Parathyroid adenoma (tissue), 2 donors: Measurements from ENCODE around the gene TBCA.

Source experiments
- H2AFZ ChIP-seq: fragments of 300-600 bp; sonication (generic); one replicate; pipeline ENCODE4 v1.7.0; 2017; ENCODE audit warnings: antibody characterized with exemption, mild to moderate bottlenecking
- H3K27ac ChIP-seq: fragments of 300-600 bp; sonication (generic); one replicate; pipeline ENCODE4 v1.7.0; 2017
- H3K27me3 ChIP-seq: fragments of 300-600 bp; sonication (generic); one replicate; pipeline ENCODE4 v1.7.0; 2017; ENCODE audit warnings: low read length; ENCODE audit not compliant: control insufficient read depth, insufficient read depth
- H3K36me3 ChIP-seq: fragments of 300-600 bp; sonication (generic); one replicate; pipeline ENCODE4 v1.7.0; 2017; ENCODE audit warnings: low read length; ENCODE audit not compliant: control insufficient read depth, insufficient read depth
- H3K4me1 ChIP-seq: fragments of 300-600 bp; sonication (generic); one replicate; pipeline ENCODE4 v1.7.0; 2017; ENCODE audit warnings: control low read depth
- H3K4me2 ChIP-seq: fragments of 300-600 bp; sonication (generic); one replicate; pipeline ENCODE4 v1.7.0; 2017; ENCODE audit warnings: low read length
- H3K4me3 ChIP-seq: fragments of 300-600 bp; sonication (generic); one replicate; pipeline ENCODE4 v1.7.0; 2017; ENCODE audit warnings: low read depth, low read length
- H3K79me2 ChIP-seq: fragments of 300-600 bp; sonication (generic); one replicate; pipeline ENCODE4 v1.7.0; 2017; ENCODE audit warnings: control low read depth
- H3K9ac ChIP-seq: fragments of 300-600 bp; sonication (generic); one replicate; pipeline ENCODE4 v1.7.0; 2017; ENCODE audit warnings: mild to moderate bottlenecking
- H3K9me3 ChIP-seq: fragments of 300-600 bp; sonication (generic); one replicate; pipeline ENCODE4 v1.7.0; 2017; ENCODE audit warnings: low read length; ENCODE audit not compliant: control insufficient read depth
- CTCF ChIP-seq: fragments of 300-600 bp; sonication (generic); IDR thresholded peaks from one replicate; pipeline ENCODE4 v1.7.0; 2017; ENCODE audit warnings: antibody characterized with exemption, mild to moderate bottlenecking
- donor health status: primary hyperparathyroidism.

The TBCA gene

DNA sequence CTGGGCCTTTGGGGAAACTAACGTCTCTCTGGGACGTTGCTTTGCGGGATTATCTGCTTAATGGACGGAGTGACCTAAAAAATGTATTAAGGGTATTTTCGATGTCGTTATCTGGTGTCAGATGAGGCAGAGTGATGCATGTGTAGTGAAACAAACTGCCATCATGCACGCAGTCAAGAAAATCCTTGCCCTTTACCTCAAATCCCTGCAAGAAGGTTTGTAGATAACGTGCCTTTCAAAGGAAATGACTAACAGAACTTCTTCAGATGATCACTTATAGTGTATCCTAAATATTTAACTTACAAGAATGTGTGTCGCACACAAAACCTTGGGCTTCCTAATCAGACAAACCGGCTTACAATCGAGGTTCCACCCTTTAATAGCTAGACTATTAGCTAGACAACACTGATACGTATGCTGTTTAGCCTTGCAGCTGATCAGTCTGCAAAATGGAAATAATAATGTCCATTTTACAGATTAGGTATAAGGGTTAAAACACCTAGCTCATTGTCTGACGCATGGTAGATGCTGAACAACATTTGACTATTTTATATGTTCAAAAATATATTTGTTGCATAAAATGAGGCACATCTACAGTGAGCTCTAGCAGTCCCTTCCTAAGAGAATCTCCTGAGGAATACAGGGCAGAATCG is 541 bp upstream of the TBCA start:
- peak overlapping the region; percentile 92 for H3K27ac ChIP-seq
- H3K9me3 ChIP-seq: no peaks in the 10 kb centered on the region
- H3K27me3 ChIP-seq: no peaks in the 10 kb centered on the region
- H3K4me2 ChIP-seq: peak overlapping the region; percentile 82
- no peaks in the 10 kb centered on the region for H3K36me3 ChIP-seq
- no peak for TF ChIP-seq CTCF
- H3K9ac ChIP-seq: no peak overlapping the region
- peaks cover 12% of the 10 kb centered on the region for H3K4me1 ChIP-seq
- peaks cover 25% of the 10 kb centered on the region for H3K79me2 ChIP-seq
- peak overlapping the region; percentile 90 for H3K4me3 ChIP-seq
- peak overlapping the region; percentile 90 for H2AFZ ChIP-seq

DNA sequence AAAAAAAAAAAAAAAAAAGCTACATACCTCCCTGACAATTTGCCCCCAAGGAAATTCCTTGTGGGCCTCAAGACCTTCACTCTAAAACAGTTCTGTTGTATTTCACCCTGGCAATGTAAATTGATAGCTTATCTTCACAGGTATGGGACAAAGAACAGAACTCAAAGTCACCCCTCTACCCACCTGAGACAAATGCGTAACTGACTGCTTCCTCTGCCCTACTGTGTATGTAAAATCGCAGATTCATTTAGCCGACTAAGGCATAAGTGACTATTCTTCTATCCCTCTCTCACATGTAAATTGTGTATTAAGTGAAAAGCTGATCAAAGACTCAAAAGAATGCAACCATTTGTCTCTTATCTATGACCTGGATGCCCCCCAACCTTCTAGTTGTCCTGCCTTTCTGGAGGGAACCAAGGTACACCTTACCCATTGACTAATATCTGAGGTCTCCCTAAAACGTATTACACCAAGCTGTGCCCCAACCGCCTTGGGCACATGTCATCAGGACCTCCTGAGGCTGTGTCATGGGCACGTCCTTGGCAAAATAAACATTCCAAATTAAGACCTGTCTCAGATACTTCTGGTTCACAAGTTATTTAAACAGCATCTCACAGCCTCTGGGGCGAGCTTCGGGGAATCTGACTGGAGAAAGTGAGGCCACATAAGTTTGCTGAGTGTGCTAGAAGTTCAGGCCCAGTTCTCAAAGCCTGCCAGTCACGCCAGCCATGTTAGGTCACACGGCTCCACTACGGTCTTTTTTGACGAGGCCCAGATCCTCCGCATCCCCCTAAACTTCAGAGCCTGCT is 954 bp downstream of the TBCA start:
- Histone ChIP-seq H3K9ac (peak overlapping the region; percentile 95), H3K4me3 (peak overlapping the region; percentile 90), H2AFZ (peak overlapping the region; percentile 90), H3K27ac (peak overlapping the region; percentile 92), H3K4me1 (peaks cover 12% of the 10 kb centered on the region), H3K9me3 (no peaks in the 10 kb centered on the region), H3K4me2 (peak overlapping the region; percentile 82), H3K27me3 (no peaks in the 10 kb centered on the region), H3K79me2 (peaks cover 33% of the 10 kb centered on the region), H3K36me3 (no peaks in the 10 kb centered on the region)
- TF ChIP-seq CTCF: no peak

GRCh38 chr5:77773734-77774280 is 2.3 kb downstream of the TBCA start:
- H3K27me3 ChIP-seq: no peaks in the 10 kb centered on the region
- H3K9ac ChIP-seq: no peak overlapping the region
- peaks cover 40% of the 10 kb centered on the region for H3K79me2 ChIP-seq
- H3K36me3 ChIP-seq: no peaks in the 10 kb centered on the region
- H3K4me1 ChIP-seq: peaks cover 13% of the 10 kb centered on the region
- H3K9me3 ChIP-seq: no peaks in the 10 kb centered on the region
- peak overlapping the region; percentile 36 for H3K4me2 ChIP-seq
- no peak overlapping the region for H2AFZ ChIP-seq
- no peak for TF ChIP-seq CTCF
- no peak overlapping the region for H3K4me3 ChIP-seq
- H3K27ac ChIP-seq: no peak overlapping the region

DNA sequence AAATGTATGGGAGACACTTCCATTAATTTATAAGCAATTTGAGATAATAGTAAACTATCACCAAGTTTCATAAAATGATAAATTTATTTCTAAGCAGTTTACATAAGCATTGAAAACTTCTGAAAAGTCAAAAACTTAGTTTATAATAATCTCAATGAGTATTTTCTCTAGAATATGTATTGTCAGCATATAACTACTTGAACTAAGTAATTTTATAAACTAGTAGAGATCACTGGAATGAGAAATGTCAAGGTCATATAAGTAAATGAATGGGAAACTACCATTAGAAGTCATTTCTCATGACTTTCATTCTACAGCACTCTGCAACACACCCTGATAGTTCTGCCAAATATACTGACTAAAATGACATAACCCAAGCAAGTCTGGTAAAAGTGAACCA is 3.4 kb downstream of the TBCA start:
- peak overlapping the region; percentile 37 for H3K4me2 ChIP-seq
- H3K4me1 ChIP-seq: peaks cover 15% of the 10 kb centered on the region
- no peak overlapping the region for H3K9ac ChIP-seq
- H3K36me3 ChIP-seq: no peaks in the 10 kb centered on the region
- H2AFZ ChIP-seq: no peak overlapping the region
- no peak overlapping the region for H3K4me3 ChIP-seq
- H3K27me3 ChIP-seq: no peaks in the 10 kb centered on the region
- no peak for TF ChIP-seq CTCF
- H3K27ac ChIP-seq: no peak overlapping the region
- H3K79me2 ChIP-seq: peaks cover 49% of the 10 kb centered on the region
- no peaks in the 10 kb centered on the region for H3K9me3 ChIP-seq
